ENCODE results near the gene SETD3.

The SETD3 gene

DNA sequence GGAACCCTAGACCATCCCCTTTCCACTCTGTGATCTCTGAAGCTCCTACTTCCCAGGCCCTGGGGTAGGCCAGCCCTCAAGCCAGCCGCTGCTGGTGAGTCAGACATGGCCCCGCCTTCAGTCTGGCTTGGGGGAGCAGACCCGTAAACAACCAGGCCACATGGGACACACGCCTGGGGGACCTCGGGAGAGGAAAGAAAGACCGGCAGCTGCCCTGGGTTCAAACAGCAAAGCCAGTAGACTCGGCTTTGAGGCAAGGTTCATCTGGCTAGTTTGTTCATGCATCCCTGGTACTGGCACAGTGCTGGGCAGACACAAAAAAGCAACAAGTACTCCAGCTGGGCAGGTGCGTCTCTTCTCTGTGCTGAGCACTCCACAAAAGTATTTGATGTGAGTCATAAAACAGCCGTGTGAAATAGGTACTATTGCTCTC lies 101.9 kb downstream of the SETD3 start:
- H3K4me3 ChIP-seq (ENCODE audit: insufficient read depth, low read length, poor library complexity, severe bottlenecking), result no peak overlapping the region
- H3K27ac ChIP-seq (ENCODE audit: low read depth, low read length), result no peak overlapping the region
- H3F3A ChIP-seq (ENCODE audit: insufficient read depth), result no peaks in the 10 kb centered on the region
- no peak overlapping the region for H2AFZ ChIP-seq (ENCODE audit: low read depth, low read length, severe bottlenecking)
- no peaks in the 10 kb centered on the region for H4K20me1 ChIP-seq (ENCODE audit: low read depth, low read length)
- no peak overlapping the region for H3K4me2 ChIP-seq (ENCODE audit: low read depth, low read length, poor library complexity, severe bottlenecking)
- no peak overlapping the region for H3K9ac ChIP-seq (ENCODE audit: low read length)
- no peaks in the 10 kb centered on the region for H3K9me2 ChIP-seq (replicated peaks; ENCODE audit: insufficient read depth, low read length)
- H3K79me2 ChIP-seq (ENCODE audit: insufficient read depth, low read length), result no peaks in the 10 kb centered on the region
- no peaks in the 10 kb centered on the region for H3K27me3 ChIP-seq (ENCODE audit: low read length)
- TF ChIP-seq, protein P1, sequence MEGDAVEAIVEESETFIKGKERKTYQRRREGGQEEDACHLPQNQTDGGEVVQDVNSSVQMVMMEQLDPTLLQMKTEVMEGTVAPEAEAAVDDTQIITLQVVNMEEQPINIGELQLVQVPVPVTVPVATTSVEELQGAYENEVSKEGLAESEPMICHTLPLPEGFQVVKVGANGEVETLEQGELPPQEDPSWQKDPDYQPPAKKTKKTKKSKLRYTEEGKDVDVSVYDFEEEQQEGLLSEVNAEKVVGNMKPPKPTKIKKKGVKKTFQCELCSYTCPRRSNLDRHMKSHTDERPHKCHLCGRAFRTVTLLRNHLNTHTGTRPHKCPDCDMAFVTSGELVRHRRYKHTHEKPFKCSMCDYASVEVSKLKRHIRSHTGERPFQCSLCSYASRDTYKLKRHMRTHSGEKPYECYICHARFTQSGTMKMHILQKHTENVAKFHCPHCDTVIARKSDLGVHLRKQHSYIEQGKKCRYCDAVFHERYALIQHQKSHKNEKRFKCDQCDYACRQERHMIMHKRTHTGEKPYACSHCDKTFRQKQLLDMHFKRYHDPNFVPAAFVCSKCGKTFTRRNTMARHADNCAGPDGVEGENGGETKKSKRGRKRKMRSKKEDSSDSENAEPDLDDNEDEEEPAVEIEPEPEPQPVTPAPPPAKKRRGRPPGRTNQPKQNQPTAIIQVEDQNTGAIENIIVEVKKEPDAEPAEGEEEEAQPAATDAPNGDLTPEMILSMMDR (IDR thresholded peaks at IDR 0.05; ENCODE audit: insufficient read depth, low read length, poor library complexity, severe bottlenecking), result no peak
- no peak for TF ChIP-seq EZH2phosphoT487 (conservative IDR thresholded peaks at IDR 0.05; ENCODE audit: low read length)
- no peaks in the 10 kb centered on the region for H3K36me3 ChIP-seq (ENCODE audit: low read length)
- H3K9me3 ChIP-seq (ENCODE audit: insufficient read depth, low read length), result no peaks in the 10 kb centered on the region

DNA sequence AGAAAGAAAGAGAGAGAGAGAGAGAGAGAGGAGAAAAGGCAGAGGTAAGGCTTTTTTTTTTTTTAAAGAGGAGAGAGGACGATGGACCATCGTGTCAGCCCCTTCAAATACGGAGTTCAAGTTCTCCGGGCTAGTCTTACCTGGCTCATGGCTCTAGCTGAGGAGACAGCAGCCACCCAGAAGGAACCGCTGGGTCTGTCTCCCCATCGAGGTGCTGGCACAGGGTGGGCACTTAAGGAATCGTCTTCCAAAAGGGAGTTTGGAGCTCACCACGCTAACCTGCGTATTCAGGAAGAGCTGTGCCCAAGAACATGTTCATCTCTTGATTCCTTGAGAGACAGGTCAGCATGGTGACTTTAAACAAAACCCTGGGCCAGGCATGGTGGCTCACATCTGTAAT lies 102.7 kb downstream of the SETD3 start:
- H3K4me3 ChIP-seq (ENCODE audit: insufficient read depth, low read length, poor library complexity, severe bottlenecking), result no peak overlapping the region
- H3F3A ChIP-seq (ENCODE audit: insufficient read depth), result no peaks in the 10 kb centered on the region
- no peaks in the 10 kb centered on the region for H3K9me2 ChIP-seq (replicated peaks; ENCODE audit: insufficient read depth, low read length)
- H3K27me3 ChIP-seq (ENCODE audit: low read length), result no peaks in the 10 kb centered on the region
- no peak overlapping the region for H3K27ac ChIP-seq (ENCODE audit: low read depth, low read length)
- no peaks in the 10 kb centered on the region for H3K36me3 ChIP-seq (ENCODE audit: low read length)
- no peaks in the 10 kb centered on the region for H3K9me3 ChIP-seq (ENCODE audit: insufficient read depth, low read length)
- no peak overlapping the region for H2AFZ ChIP-seq (ENCODE audit: low read depth, low read length, severe bottlenecking)
- no peaks in the 10 kb centered on the region for H4K20me1 ChIP-seq (ENCODE audit: low read depth, low read length)
- H3K4me2 ChIP-seq (ENCODE audit: low read depth, low read length, poor library complexity, severe bottlenecking), result no peak overlapping the region
- H3K79me2 ChIP-seq (ENCODE audit: insufficient read depth, low read length), result no peaks in the 10 kb centered on the region
- TF ChIP-seq, protein P1 (IDR thresholded peaks at IDR 0.05; ENCODE audit: insufficient read depth, low read length, poor library complexity, severe bottlenecking), result no peak
- TF ChIP-seq EZH2phosphoT487 (conservative IDR thresholded peaks at IDR 0.05; ENCODE audit: low read length), result no peak
- H3K9ac ChIP-seq (ENCODE audit: low read length), result no peak overlapping the region

DNA sequence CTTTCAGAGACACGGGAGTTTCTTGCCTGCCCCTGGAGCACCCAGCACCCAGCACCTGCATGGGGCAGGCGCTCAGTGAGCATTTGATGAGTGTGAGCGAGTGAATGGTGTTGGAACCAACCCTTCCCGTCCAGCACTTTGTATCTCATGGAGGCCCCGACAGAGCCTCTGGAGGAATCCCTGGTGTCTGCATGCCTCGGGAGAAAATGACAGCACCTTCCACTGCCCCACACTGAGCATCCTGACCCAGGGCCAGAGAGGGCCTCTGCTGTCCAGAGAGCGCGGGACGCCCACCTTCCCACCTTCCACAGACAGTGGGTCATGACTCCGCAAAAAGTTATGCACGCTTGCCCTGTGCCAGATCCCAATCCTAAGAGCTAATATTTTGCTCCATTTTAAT lies 105.7 kb downstream of the SETD3 start:
- no peaks in the 10 kb centered on the region for H3K27me3 ChIP-seq (ENCODE audit: low read length)
- H3K36me3 ChIP-seq (ENCODE audit: low read length), result no peaks in the 10 kb centered on the region
- no peaks in the 10 kb centered on the region for H3K9me2 ChIP-seq (replicated peaks; ENCODE audit: insufficient read depth, low read length)
- no peak overlapping the region for H3K4me2 ChIP-seq (ENCODE audit: low read depth, low read length, poor library complexity, severe bottlenecking)
- H3K4me3 ChIP-seq (ENCODE audit: insufficient read depth, low read length, poor library complexity, severe bottlenecking), result no peak overlapping the region
- TF ChIP-seq, protein P1 (IDR thresholded peaks at IDR 0.05; ENCODE audit: insufficient read depth, low read length, poor library complexity, severe bottlenecking), result no peak
- no peak for TF ChIP-seq EZH2phosphoT487 (conservative IDR thresholded peaks at IDR 0.05; ENCODE audit: low read length)
- H3K27ac ChIP-seq (ENCODE audit: low read depth, low read length), result no peak overlapping the region
- no peaks in the 10 kb centered on the region for H3F3A ChIP-seq (ENCODE audit: insufficient read depth)
- H4K20me1 ChIP-seq (ENCODE audit: low read depth, low read length), result no peaks in the 10 kb centered on the region
- H3K79me2 ChIP-seq (ENCODE audit: insufficient read depth, low read length), result no peaks in the 10 kb centered on the region
- H2AFZ ChIP-seq (ENCODE audit: low read depth, low read length, severe bottlenecking), result no peak overlapping the region
- no peaks in the 10 kb centered on the region for H3K9me3 ChIP-seq (ENCODE audit: insufficient read depth, low read length)
- H3K9ac ChIP-seq (ENCODE audit: low read length), result no peak overlapping the region

Data from SU-DHL-6 (cell line).